ENCODE results near the gene SPAG4. TPM values are rescaled to one million over a fixed set of nuclear protein-coding genes. Genes with fewer than 3 reads are reported as not detected.

The SPAG4 gene
- total RNA-seq, 1 donor from 2014 or later: 5.0 TPM

DNA sequence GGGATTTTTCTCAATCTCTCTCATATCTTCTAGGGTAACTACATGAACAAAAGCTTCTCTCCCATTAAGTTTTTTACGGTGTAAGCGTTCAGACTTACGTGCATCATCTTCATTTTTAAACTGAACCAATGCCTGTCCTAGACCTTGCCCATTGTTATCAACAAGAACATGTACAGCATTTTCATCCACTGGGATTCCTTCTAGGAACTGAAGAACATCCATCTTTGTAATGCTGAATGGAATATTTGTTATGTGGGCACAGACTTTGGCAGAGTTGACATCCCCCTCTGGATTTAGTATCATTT is 37.8 kb downstream of the SPAG4 start:
- Mint-ChIP-seq H3K9me3 (ENCODE audit: unreplicated experiment) (no peaks in the 10 kb centered on the region), H3K27ac (ENCODE audit: unreplicated experiment) (no peak overlapping the region), H3K36me3 (ENCODE audit: unreplicated experiment) (no peaks in the 10 kb centered on the region), H3K4me1 (ENCODE audit: low read depth, unreplicated experiment) (peaks cover 7% of the 10 kb centered on the region), H3K27me3 (ENCODE audit: unreplicated experiment) (no peaks in the 10 kb centered on the region), H3K4me3 (ENCODE audit: unreplicated experiment) (no peak overlapping the region)
- DNase-seq: no peak
- TF ChIP-seq, protein P1, sequence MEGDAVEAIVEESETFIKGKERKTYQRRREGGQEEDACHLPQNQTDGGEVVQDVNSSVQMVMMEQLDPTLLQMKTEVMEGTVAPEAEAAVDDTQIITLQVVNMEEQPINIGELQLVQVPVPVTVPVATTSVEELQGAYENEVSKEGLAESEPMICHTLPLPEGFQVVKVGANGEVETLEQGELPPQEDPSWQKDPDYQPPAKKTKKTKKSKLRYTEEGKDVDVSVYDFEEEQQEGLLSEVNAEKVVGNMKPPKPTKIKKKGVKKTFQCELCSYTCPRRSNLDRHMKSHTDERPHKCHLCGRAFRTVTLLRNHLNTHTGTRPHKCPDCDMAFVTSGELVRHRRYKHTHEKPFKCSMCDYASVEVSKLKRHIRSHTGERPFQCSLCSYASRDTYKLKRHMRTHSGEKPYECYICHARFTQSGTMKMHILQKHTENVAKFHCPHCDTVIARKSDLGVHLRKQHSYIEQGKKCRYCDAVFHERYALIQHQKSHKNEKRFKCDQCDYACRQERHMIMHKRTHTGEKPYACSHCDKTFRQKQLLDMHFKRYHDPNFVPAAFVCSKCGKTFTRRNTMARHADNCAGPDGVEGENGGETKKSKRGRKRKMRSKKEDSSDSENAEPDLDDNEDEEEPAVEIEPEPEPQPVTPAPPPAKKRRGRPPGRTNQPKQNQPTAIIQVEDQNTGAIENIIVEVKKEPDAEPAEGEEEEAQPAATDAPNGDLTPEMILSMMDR (IDR thresholded peaks at IDR 0.05; ENCODE audit: partially characterized antibody, unreplicated experiment): no peak

DNA sequence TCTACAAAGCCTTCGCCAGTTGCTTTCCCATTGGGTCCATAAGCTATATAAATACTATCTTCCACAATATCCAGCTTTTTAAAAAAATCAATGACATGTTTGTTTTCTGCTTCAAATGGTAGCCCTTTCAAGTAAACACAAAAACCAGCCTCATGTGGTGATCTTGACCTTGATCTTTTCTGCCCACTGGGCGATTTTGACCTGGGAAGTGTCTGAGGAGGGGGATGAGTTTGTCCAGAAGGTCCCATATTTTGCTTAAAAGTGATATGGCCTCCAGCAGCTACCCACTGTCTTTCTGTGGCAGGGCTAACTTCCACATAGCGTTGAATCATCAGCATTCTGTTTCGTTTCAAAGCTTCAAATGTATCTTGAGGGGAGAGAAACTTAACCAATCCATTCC is 38.3 kb downstream of the SPAG4 start:
- no peak for DNase-seq
- TF ChIP-seq, protein P1 (IDR thresholded peaks at IDR 0.05; ENCODE audit: partially characterized antibody, unreplicated experiment): no peak

DNA sequence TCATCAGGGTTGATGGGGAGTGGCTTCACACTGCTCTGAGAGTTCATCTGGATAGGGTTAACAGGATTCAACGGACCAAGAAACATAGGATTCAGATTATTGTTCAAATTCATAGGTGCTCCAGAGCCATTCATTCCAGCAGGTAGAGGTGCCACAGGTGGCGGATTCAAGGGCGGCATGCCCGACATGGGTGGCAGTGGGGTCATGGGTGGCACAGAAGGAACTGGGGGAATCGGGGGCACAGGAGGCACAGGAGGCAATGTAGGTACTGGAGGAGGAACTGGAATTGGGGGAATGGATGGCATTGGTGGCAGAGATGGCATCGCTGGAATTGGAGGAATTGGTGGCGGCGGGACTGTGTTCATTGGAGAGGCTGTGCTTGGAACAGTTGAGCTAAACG is 38.8 kb downstream of the SPAG4 start:
- TF ChIP-seq, protein P1 (IDR thresholded peaks at IDR 0.05; ENCODE audit: partially characterized antibody, unreplicated experiment): no peak
- no peak for DNase-seq
- Mint-ChIP-seq H3K27me3 (ENCODE audit: unreplicated experiment) (no peaks in the 10 kb centered on the region), H3K27ac (ENCODE audit: unreplicated experiment) (no peak overlapping the region), H3K4me3 (ENCODE audit: unreplicated experiment) (no peak overlapping the region), H3K4me1 (ENCODE audit: low read depth, unreplicated experiment) (peaks cover 8% of the 10 kb centered on the region), H3K36me3 (ENCODE audit: unreplicated experiment) (no peaks in the 10 kb centered on the region), H3K9me3 (ENCODE audit: unreplicated experiment) (no peaks in the 10 kb centered on the region)

More for the DNA sequence above, 38.3 kb downstream of the SPAG4 start:
- no peaks in the 10 kb centered on the region for H3K27me3 Mint-ChIP-seq (ENCODE audit: unreplicated experiment)
- no peaks in the 10 kb centered on the region for H3K9me3 Mint-ChIP-seq (ENCODE audit: unreplicated experiment)
- H3K4me3 Mint-ChIP-seq (ENCODE audit: unreplicated experiment): no peak overlapping the region
- H3K4me1 Mint-ChIP-seq (ENCODE audit: low read depth, unreplicated experiment): peaks cover 7% of the 10 kb centered on the region
- H3K27ac Mint-ChIP-seq (ENCODE audit: unreplicated experiment): no peak overlapping the region
- no peaks in the 10 kb centered on the region for H3K36me3 Mint-ChIP-seq (ENCODE audit: unreplicated experiment)

DNA sequence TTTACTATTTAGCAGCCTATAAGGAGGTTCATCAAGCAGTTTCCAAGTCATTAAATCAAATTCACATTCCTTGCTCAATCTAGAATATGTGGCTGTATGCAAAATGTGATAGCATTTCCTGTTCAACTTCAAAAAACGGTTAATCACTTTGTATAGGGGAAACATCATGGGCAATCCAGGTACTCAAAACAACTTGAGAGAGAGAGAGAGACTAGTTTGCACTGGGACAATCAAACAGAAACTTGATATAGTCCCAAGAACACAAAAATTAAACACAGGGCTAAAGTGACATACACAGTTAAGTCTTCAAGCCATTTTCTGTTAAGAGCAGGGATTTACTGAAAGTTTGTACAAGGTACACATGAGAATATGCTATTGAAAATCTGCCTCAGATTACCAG is 41.6 kb downstream of the SPAG4 start:
- no peaks in the 10 kb centered on the region for H3K9me3 Mint-ChIP-seq (ENCODE audit: unreplicated experiment)
- H3K27me3 Mint-ChIP-seq (ENCODE audit: unreplicated experiment): no peaks in the 10 kb centered on the region
- TF ChIP-seq, protein P1 (IDR thresholded peaks at IDR 0.05; ENCODE audit: partially characterized antibody, unreplicated experiment): no peak
- H3K4me1 Mint-ChIP-seq (ENCODE audit: low read depth, unreplicated experiment): peaks cover 21% of the 10 kb centered on the region
- no peak for DNase-seq
- H3K4me3 Mint-ChIP-seq (ENCODE audit: unreplicated experiment): no peak overlapping the region
- no peaks in the 10 kb centered on the region for H3K36me3 Mint-ChIP-seq (ENCODE audit: unreplicated experiment)
- no peak overlapping the region for H3K27ac Mint-ChIP-seq (ENCODE audit: unreplicated experiment)

DNA sequence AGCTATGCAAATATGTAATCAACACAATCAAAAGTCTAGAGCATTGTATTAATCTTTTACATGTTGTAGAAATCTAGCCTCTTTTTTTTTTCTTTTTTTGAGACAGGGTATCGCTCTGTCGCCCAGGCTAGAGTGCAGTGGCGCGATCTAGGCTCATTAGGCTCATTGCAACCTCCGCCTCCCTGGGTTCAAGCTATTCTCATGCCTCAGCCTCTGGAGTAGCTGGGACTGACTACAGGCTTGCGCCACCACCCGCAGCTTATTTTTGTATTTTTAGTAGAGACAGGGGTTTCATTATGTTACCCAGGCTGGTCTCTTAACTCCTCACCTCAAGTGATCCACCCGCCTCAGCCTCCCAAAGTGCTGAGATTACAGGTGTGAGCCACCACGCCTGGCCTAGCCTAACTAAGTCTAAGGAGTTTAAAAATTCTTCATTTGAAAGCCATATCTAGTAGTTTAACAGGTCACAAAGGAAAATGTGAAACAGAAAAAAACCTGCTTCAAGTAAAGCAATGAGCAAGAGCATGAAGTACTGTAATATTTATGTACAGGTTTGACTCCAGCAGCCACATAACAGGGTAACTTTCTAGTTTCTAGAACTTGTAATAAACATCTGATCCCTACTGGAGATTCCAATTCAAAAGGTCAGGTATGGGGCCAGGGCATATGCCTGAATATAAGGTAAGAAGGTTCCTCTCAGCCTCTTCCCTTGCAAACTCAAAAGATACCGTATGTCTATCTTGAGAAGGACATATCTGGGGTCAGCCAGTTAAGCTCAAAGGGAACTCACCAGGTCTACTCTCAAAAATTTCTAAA is 44.7 kb downstream of the SPAG4 start:
- no peaks in the 10 kb centered on the region for H3K9me3 Mint-ChIP-seq (ENCODE audit: unreplicated experiment)
- H3K27me3 Mint-ChIP-seq (ENCODE audit: unreplicated experiment): peaks cover 3% of the 10 kb centered on the region
- no peak overlapping the region for H3K27ac Mint-ChIP-seq (ENCODE audit: unreplicated experiment)
- TF ChIP-seq, protein P1 (IDR thresholded peaks at IDR 0.05; ENCODE audit: partially characterized antibody, unreplicated experiment): no peak
- DNase-seq: no peak
- H3K4me3 Mint-ChIP-seq (ENCODE audit: unreplicated experiment): no peak overlapping the region
- H3K4me1 Mint-ChIP-seq (ENCODE audit: low read depth, unreplicated experiment): peaks cover 29% of the 10 kb centered on the region
- H3K36me3 Mint-ChIP-seq (ENCODE audit: unreplicated experiment): no peaks in the 10 kb centered on the region

Data from glutamatergic neuron (in vitro differentiated cells).